ENCODE data around the gene CCDC170.
A peak's percentile ranks its signal among the peaks of the same experiment; 100 is the strongest.

DNA sequence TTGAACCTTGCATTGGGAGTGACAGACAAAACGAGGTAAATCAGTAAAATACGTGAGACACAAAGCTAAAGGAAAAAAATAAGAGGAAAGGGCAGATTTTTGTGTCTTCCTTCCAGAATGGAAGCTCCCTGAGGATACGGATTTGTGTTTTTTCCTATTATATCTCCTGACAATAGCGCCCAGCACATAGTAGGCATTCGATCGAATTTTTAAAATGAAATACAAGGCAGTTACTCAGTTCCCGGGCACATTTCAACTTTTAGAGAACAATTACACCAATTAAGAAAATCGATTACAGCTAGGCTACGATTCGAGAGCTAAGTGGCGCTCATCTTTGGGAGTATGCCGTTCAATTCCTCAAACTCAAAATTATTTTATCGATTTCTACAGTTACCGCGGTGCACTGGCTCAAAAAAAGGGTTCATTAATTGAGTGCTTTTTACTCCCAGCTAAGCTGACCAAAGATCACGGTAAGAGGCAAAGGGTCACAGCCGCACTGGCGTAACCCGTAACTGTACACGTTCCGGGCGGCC is 42.3 kb upstream of the CCDC170 start:
- no peak for TF ChIP-seq YY1 (IDR thresholded peaks at IDR 0.05)
- TF ChIP-seq, protein P1, sequence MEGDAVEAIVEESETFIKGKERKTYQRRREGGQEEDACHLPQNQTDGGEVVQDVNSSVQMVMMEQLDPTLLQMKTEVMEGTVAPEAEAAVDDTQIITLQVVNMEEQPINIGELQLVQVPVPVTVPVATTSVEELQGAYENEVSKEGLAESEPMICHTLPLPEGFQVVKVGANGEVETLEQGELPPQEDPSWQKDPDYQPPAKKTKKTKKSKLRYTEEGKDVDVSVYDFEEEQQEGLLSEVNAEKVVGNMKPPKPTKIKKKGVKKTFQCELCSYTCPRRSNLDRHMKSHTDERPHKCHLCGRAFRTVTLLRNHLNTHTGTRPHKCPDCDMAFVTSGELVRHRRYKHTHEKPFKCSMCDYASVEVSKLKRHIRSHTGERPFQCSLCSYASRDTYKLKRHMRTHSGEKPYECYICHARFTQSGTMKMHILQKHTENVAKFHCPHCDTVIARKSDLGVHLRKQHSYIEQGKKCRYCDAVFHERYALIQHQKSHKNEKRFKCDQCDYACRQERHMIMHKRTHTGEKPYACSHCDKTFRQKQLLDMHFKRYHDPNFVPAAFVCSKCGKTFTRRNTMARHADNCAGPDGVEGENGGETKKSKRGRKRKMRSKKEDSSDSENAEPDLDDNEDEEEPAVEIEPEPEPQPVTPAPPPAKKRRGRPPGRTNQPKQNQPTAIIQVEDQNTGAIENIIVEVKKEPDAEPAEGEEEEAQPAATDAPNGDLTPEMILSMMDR (IDR thresholded peaks at IDR 0.05; ENCODE audit: low read depth, low read length, missing input control) = no peak
- no peak for TF ChIP-seq GABPA (IDR thresholded peaks at IDR 0.05 in 1 of 2, conservative IDR thresholded peaks at IDR 0.05 in 1 of 2)
- no peak for TF ChIP-seq SP1 (IDR thresholded peaks at IDR 0.05)
- TF ChIP-seq RAD21 (IDR thresholded peaks at IDR 0.05) = no peak
- TF ChIP-seq, protein P2, sequence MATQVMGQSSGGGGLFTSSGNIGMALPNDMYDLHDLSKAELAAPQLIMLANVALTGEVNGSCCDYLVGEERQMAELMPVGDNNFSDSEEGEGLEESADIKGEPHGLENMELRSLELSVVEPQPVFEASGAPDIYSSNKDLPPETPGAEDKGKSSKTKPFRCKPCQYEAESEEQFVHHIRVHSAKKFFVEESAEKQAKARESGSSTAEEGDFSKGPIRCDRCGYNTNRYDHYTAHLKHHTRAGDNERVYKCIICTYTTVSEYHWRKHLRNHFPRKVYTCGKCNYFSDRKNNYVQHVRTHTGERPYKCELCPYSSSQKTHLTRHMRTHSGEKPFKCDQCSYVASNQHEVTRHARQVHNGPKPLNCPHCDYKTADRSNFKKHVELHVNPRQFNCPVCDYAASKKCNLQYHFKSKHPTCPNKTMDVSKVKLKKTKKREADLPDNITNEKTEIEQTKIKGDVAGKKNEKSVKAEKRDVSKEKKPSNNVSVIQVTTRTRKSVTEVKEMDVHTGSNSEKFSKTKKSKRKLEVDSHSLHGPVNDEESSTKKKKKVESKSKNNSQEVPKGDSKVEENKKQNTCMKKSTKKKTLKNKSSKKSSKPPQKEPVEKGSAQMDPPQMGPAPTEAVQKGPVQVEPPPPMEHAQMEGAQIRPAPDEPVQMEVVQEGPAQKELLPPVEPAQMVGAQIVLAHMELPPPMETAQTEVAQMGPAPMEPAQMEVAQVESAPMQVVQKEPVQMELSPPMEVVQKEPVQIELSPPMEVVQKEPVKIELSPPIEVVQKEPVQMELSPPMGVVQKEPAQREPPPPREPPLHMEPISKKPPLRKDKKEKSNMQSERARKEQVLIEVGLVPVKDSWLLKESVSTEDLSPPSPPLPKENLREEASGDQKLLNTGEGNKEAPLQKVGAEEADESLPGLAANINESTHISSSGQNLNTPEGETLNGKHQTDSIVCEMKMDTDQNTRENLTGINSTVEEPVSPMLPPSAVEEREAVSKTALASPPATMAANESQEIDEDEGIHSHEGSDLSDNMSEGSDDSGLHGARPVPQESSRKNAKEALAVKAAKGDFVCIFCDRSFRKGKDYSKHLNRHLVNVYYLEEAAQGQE (IDR thresholded peaks at IDR 0.05) = no peak
- TF ChIP-seq MAX (IDR thresholded peaks at IDR 0.05) = no peak
- no peak for TF ChIP-seq EGR1 (IDR thresholded peaks at IDR 0.05; ENCODE audit: low read depth in 2 of 2)
- no peak for TF ChIP-seq ZBTB33 (IDR thresholded peaks at IDR 0.05)
- peak in 1 of 2 donors; percentile 63 for TF ChIP-seq HNF4A (conservative IDR thresholded peaks at IDR 0.05)
- TF ChIP-seq ATF3 (IDR thresholded peaks at IDR 0.05) = no peak
- peak; percentile 39 for TF ChIP-seq HNF4G (IDR thresholded peaks at IDR 0.05)
- no peak for TF ChIP-seq FOXA2 (IDR thresholded peaks at IDR 0.05)
